GM12878 (cell line): Measurements from ENCODE around the gene LPIN1. TPM values are rescaled to one million over a fixed set of nuclear protein-coding genes. Genes with fewer than 3 reads are reported as not detected.

Experiments
- ATAC-seq: fragments of 200-7000 bp; cut with Tn5 transposase; 3 replicates; pipeline ENCODE4 v1.9.1; 2020; ENCODE audit warnings: mild to moderate bottlenecking, moderate library complexity
- BruUV-seq: library from RNA; stranded (reverse); fragments of 400-500 nt; replicated peaks from 2 replicates; lab custom pipeline; 2021; lab: Mats Ljungman, UMichigan
- CTCF ChIA-PET: fragments of 300-600 bp; sonication (Branson Sonifier 250); formaldehyde crosslinking; extraction: SDS; loops from one replicate; lab custom pipeline; 2021; ENCODE audit warnings: inconsistent platforms; lab: Yijun Ruan, JAX
- POLR2A ChIA-PET: fragments of 350-600 bp; formaldehyde crosslinking; extraction: SDS; loops from one replicate; lab custom pipeline; 2021; ENCODE audit warnings: inconsistent platforms; lab: Charles Lee
- RAD21 ChIA-PET: fragments of 300-600 bp; sonication (Branson Sonifier 250); formaldehyde crosslinking; loops from one replicate; lab custom pipeline; 2023; ENCODE audit warnings: antibody characterized with exemption; ENCODE audit not compliant: unreplicated experiment; lab: Charles Lee
- SMC1A ChIA-PET: fragments of 300-600 bp; sonication (Branson Sonifier 250); formaldehyde crosslinking; loops from one replicate; lab custom pipeline; 2023; ENCODE audit not compliant: unreplicated experiment, uncharacterized antibody; lab: Charles Lee
- DNase-seq: peaks from one replicate; pipeline ENCODE4 v3.0.0-alpha.2; 2011; ENCODE audit warnings: low read depth, low spot score
- FAIRE-seq: peaks from 3 replicates; lab custom pipeline; 2011; peaks lifted over from hg19 to GRCh38; lab: Jason Lieb, UNC
- H2AFZ ChIP-seq: 2 replicates; pipeline ENCODE4 v1.6.0; 2011; ENCODE audit warnings: low read depth, low read length, control low read depth; ENCODE audit not compliant: control insufficient read depth
- H3K27ac ChIP-seq: 2 replicates; pipeline ENCODE4 v1.5.1; 2011; ENCODE audit warnings: control low read depth; ENCODE audit not compliant: control insufficient read depth, insufficient read depth
- H3K27me3 ChIP-seq, 2 experiments: replicated peaks in 1 of 2; 2 replicates each; pipeline versions ENCODE4 v1.6.0 to v1.6.1; 2011; ENCODE audit warnings: low read length in 1 of 2; ENCODE audit not compliant: control insufficient read depth in 2 of 2, insufficient read depth in 2 of 2
- H3K36me3 ChIP-seq, 2 experiments: 2 replicates each; pipeline ENCODE4 v1.5.1; 2011; ENCODE audit warnings: low read length in 1 of 2; ENCODE audit not compliant: control insufficient read depth in 2 of 2, insufficient read depth in 2 of 2
- H3K4me1 ChIP-seq: 2 replicates; pipeline ENCODE4 v1.6.1; 2011; ENCODE audit warnings: mild to moderate bottlenecking, low read length, moderate library complexity, mixed read lengths; ENCODE audit not compliant: control insufficient read depth, insufficient read depth
- H3K4me2 ChIP-seq: 2 replicates; pipeline ENCODE4 v1.6.0; 2011; ENCODE audit warnings: control low read depth; ENCODE audit not compliant: control insufficient read depth, insufficient read depth
- H3K4me3 ChIP-seq: fragments of 200-600 bp; sonication (generic); 2 replicates; pipeline ENCODE4 v1.5.1; 2016
- H3K79me2 ChIP-seq: 2 replicates; pipeline ENCODE4 v1.6.0; 2011; ENCODE audit warnings: low read length; ENCODE audit not compliant: control insufficient read depth, insufficient read depth
- H3K9ac ChIP-seq: 2 replicates; pipeline ENCODE4 v1.8.0; 2011; ENCODE audit warnings: low read length, control low read depth, mixed read lengths; ENCODE audit not compliant: control insufficient read depth, insufficient read depth
- H3K9me3 ChIP-seq: replicated peaks from 3 replicates; pipeline ENCODE4 v1.5.1; 2011; ENCODE audit warnings: mild to moderate bottlenecking, low read length; ENCODE audit not compliant: control insufficient read depth, insufficient read depth
- H4K20me1 ChIP-seq: 2 replicates; pipeline ENCODE4 v1.6.0; 2011; ENCODE audit not compliant: control insufficient read depth, insufficient read depth
- BMI1 ChIP-seq: fragments of 450-650 bp; IDR thresholded peaks from 2 replicates; pipeline ENCODE4 v1.6.1; 2016; ENCODE audit warnings: mild to moderate bottlenecking, moderate library complexity, borderline replicate concordance
- EP300 ChIP-seq, 2 experiments: fragments of 150-350 bp in 1 of 2; IDR thresholded peaks; 2 replicates each; pipeline ENCODE4 v1.6.1; 2011 to 2012; ENCODE audit warnings: low read depth in 2 of 2, low read length in 2 of 2, borderline replicate concordance in 1 of 2, improper control_type of control experiment in 1 of 2, inconsistent platforms in 1 of 2; ENCODE audit not compliant: control insufficient read depth in 1 of 2
- ESRRA ChIP-seq: IDR thresholded peaks from 2 replicates; pipeline ENCODE4 v1.6.1; 2012; ENCODE audit warnings: mild to moderate bottlenecking, low read length, improper control_type of control experiment
- GATAD2B ChIP-seq: fragments of 450-650 bp; conservative IDR thresholded peaks from 2 replicates; pipeline ENCODE4 v1.6.1; 2017; ENCODE audit warnings: low read depth, mild to moderate bottlenecking, moderate library complexity
- KAT2A ChIP-seq: conservative IDR thresholded peaks from 2 replicates; pipeline ENCODE4 v1.6.1; 2011; ENCODE audit warnings: low read depth, low read length; ENCODE audit not compliant: control insufficient read depth
- NR2C1 ChIP-seq: fragments of 450-650 bp; IDR thresholded peaks from 2 replicates; pipeline ENCODE4 v1.6.1; 2017; ENCODE audit warnings: antibody characterized with exemption, mild to moderate bottlenecking, moderate library complexity
- SP1 ChIP-seq: IDR thresholded peaks from one replicate; pipeline ENCODE4 v1.6.1; 2011; ENCODE audit warnings: low read depth, low read length
- SUZ12 ChIP-seq: fragments of 200-600 bp; sonication (generic); IDR thresholded peaks from one replicate; pipeline ENCODE4 v1.6.1; 2018; ENCODE audit warnings: antibody characterized with exemption, mild to moderate bottlenecking; ENCODE audit not compliant: unreplicated experiment
- ZBED1 ChIP-seq: IDR thresholded peaks from 2 replicates; pipeline ENCODE4 v1.6.1; 2016; ENCODE audit warnings: borderline replicate concordance
- ZNF274 ChIP-seq: IDR thresholded peaks from one replicate; pipeline ENCODE4 v1.8.0; 2011; ENCODE audit not compliant: insufficient read length, insufficient read depth
- ZNF384 ChIP-seq: IDR thresholded peaks from 2 replicates; pipeline ENCODE4 v1.6.1; 2012; ENCODE audit warnings: low read depth, mild to moderate bottlenecking, low read length, improper control_type of control experiment, borderline replicate concordance
- ZNF622 ChIP-seq: fragments of 450-650 bp; IDR thresholded peaks from 2 replicates; pipeline ENCODE4 v1.6.1; 2017; ENCODE audit warnings: mild to moderate bottlenecking, inconsistent platforms
- WGBS: methylation state at CpG from one replicate; pipeline ENCODE4 v1.1.6; 2016; ENCODE audit warnings: low lambda C conversion rate; ENCODE audit not compliant: insufficient replicate concordance, insufficient coverage; ENCODE audit errors: missing lambda C conversion rate; 5-methylcytosine and 5-hydroxymethylcytosine counted together
- in situ Hi-C: fragments of 300-500 bp; cut with MboI; formaldehyde crosslinking; loops from 9 replicates; pipeline ENCODE4 v1.14.3; 2018; ENCODE audit warnings: mixed read lengths
- intact Hi-C: fragments of 100-400 bp; cut with micrococcal nuclease; formaldehyde crosslinking; loops from one replicate; pipeline ENCODE4 v1.14.2; 2022; ENCODE audit not compliant: unreplicated experiment
- polyA plus RNA-seq, 11 experiments: library from polyadenylated mRNA; depleted of rRNA in 4 of 11; unstranded in 6 of 11; stranded (reverse) in 5 of 11; fragments of >200 nt; fragmentation: Nextera tagmentation in 4 of 11; fragmentation: Illumina TruSeq in 1 of 11; extraction: Ambion mirVana in 4 of 11; extraction: Trizol in 1 of 11; gene quantifications; 1 replicate in 1 of 11; 2 replicates in 10 of 11; pipeline versions ENCODE4 v1.2.1 to v1.2.3, GENCODE V29; 2011 to 2016; ENCODE audit warnings: inconsistent platforms in 2 of 11, missing spikeins in 2 of 11, low read depth in 1 of 11
- total RNA-seq, 4 experiments: library from RNA; depleted of rRNA in 3 of 4; stranded (reverse); fragments of >200 nt in 3 of 4; fragmentation: Illumina TruSeq in 1 of 4; extraction: Trizol in 1 of 4; gene quantifications; 2 replicates each; pipeline versions ENCODE4 v1.2.1 to v1.2.3, GENCODE V29; 2013 to 2021
- TF ChIP-seq, protein P1 (sequence below): fragments of 450-650 bp; formaldehyde crosslinking; IDR thresholded peaks from 2 replicates; pipeline ENCODE4 v1.4.0; 2020; ENCODE audit warnings: mild to moderate bottlenecking, moderate library complexity
- TF ChIP-seq, protein P2 (sequence below): IDR thresholded peaks from 2 replicates; pipeline ENCODE4 v1.6.1; 2011; ENCODE audit warnings: mild to moderate bottlenecking, low read depth, low read length, moderate library complexity; ENCODE audit not compliant: insufficient replicate concordance
- TF ChIP-seq, protein P3 (sequence below): fragments of 150-350 bp; IDR thresholded peaks from 2 replicates; pipeline ENCODE4 v1.6.1; 2016; ENCODE audit warnings: low read depth, low read length

LPIN1 gene
- total and polyA plus RNA-seq, 10 of the 15 experiments (the other 5 are each of a cell fraction or from before 2014, with no cell fraction given): 18.8 to 82.5 (median 50.3) TPM

DNA sequence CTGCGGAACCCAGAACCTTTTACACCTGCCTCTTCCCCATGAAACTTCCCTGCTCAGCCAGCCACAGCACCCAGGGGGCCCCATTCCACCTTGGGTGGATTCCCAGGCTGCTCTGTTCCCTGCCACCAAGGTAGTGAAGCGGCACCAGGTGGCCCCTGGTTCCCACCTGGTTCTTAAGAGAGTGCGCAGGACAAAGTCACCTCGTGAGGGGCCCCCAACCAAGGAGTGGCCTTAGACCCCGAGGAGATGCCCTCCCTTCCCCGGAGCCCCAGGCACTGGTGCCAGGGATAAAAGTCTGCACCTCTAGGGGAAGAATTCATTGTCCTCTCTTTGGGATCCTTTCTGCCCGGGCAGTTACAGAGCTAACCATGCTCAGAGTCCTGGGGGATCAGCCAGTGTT, 3.1 kb upstream of the LPIN1 start:
- FAIRE-seq: no peak
- no TSS peak for BruUV-seq
- ATAC-seq: no peak
- no peak overlapping the region for H3K9ac ChIP-seq
- H3K79me2 ChIP-seq: peaks cover 19% of the 10 kb centered on the region
- ChIA-PET POLR2A (interaction anchor here (0.6 to 5.0 kb wide), 3 partner anchors 12 to 86 kb away, joined by 3 to 84 read pairs (median 4); no protein-coding TSS in a partner anchor), RAD21 (interaction anchor here (0.9 to 2.7 kb wide), 11 partner anchors 11 to 1264 kb away, joined by 3 to 51 read pairs (median 5); no protein-coding TSS in a partner anchor), CTCF (interaction anchor here (0.6 to 28.9 kb wide), 12 partner anchors 11 to 1636 kb away, joined by 3 to 684 read pairs (median 6); no protein-coding TSS in a partner anchor), SMC1A (interaction anchor here (1.1 to 16.4 kb wide), 4 partner anchors 10 to 1187 kb away, joined by 3 to 222 read pairs (median 92); no protein-coding TSS in a partner anchor)
- no peak for DNase-seq
- WGBS: 85% methylated on average over 7 of the region's 7 CpGs
- no peak overlapping the region for H3K4me3 ChIP-seq
- in situ Hi-C loops (no loop called here), intact Hi-C loops (loop anchor here (10.0 kb wide), 1 partner anchor 929 kb away; the partner anchor contains the start of gene PDIA6)
- no peaks in the 10 kb centered on the region for H4K20me1 ChIP-seq
- no peak overlapping the region for H3K27ac ChIP-seq
- no peaks in the 10 kb centered on the region for H3K36me3 ChIP-seq
- no peak overlapping the region for H3K4me2 ChIP-seq
- H3K9me3 ChIP-seq: no peaks in the 10 kb centered on the region; the same call in 2 of the 3 replicates
- H3K27me3 ChIP-seq: no peaks in the 10 kb centered on the region
- H2AFZ ChIP-seq: no peak overlapping the region
- H3K4me1 ChIP-seq: peaks cover 36% of the 10 kb centered on the region
- TF ChIP-seq ZNF622 (no peak), SP1 (no peak), ZBED1 (no peak), EP300 (IDR thresholded peaks at IDR 0.05; ENCODE audit: borderline replicate concordance in 1 of 2, control insufficient read depth in 1 of 2, low read depth in 2 of 2, low read length in 2 of 2) (no peak), ZNF274 (no peak), BMI1 (no peak), ESRRA (no peak), GATAD2B (no peak), SUZ12 (no peak), NR2C1 (no peak), KAT2A (no peak), ZNF384 (no peak)
- TF ChIP-seq, protein P1, sequence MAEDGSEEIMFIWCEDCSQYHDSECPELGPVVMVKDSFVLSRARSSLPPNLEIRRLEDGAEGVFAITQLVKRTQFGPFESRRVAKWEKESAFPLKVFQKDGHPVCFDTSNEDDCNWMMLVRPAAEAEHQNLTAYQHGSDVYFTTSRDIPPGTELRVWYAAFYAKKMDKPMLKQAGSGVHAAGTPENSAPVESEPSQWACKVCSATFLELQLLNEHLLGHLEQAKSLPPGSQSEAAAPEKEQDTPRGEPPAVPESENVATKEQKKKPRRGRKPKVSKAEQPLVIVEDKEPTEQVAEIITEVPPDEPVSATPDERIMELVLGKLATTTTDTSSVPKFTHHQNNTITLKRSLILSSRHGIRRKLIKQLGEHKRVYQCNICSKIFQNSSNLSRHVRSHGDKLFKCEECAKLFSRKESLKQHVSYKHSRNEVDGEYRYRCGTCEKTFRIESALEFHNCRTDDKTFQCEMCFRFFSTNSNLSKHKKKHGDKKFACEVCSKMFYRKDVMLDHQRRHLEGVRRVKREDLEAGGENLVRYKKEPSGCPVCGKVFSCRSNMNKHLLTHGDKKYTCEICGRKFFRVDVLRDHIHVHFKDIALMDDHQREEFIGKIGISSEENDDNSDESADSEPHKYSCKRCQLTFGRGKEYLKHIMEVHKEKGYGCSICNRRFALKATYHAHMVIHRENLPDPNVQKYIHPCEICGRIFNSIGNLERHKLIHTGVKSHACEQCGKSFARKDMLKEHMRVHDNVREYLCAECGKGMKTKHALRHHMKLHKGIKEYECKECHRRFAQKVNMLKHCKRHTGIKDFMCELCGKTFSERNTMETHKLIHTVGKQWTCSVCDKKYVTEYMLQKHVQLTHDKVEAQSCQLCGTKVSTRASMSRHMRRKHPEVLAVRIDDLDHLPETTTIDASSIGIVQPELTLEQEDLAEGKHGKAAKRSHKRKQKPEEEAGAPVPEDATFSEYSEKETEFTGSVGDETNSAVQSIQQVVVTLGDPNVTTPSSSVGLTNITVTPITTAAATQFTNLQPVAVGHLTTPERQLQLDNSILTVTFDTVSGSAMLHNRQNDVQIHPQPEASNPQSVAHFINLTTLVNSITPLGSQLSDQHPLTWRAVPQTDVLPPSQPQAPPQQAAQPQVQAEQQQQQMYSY (CRISPR knock-in tag): no peak
- TF ChIP-seq, protein P2, sequence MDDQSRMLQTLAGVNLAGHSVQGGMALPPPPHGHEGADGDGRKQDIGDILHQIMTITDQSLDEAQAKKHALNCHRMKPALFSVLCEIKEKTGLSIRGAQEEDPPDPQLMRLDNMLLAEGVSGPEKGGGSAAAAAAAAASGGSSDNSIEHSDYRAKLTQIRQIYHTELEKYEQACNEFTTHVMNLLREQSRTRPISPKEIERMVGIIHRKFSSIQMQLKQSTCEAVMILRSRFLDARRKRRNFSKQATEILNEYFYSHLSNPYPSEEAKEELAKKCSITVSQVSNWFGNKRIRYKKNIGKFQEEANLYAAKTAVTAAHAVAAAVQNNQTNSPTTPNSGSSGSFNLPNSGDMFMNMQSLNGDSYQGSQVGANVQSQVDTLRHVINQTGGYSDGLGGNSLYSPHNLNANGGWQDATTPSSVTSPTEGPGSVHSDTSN: no peak
- TF ChIP-seq, protein P3, sequence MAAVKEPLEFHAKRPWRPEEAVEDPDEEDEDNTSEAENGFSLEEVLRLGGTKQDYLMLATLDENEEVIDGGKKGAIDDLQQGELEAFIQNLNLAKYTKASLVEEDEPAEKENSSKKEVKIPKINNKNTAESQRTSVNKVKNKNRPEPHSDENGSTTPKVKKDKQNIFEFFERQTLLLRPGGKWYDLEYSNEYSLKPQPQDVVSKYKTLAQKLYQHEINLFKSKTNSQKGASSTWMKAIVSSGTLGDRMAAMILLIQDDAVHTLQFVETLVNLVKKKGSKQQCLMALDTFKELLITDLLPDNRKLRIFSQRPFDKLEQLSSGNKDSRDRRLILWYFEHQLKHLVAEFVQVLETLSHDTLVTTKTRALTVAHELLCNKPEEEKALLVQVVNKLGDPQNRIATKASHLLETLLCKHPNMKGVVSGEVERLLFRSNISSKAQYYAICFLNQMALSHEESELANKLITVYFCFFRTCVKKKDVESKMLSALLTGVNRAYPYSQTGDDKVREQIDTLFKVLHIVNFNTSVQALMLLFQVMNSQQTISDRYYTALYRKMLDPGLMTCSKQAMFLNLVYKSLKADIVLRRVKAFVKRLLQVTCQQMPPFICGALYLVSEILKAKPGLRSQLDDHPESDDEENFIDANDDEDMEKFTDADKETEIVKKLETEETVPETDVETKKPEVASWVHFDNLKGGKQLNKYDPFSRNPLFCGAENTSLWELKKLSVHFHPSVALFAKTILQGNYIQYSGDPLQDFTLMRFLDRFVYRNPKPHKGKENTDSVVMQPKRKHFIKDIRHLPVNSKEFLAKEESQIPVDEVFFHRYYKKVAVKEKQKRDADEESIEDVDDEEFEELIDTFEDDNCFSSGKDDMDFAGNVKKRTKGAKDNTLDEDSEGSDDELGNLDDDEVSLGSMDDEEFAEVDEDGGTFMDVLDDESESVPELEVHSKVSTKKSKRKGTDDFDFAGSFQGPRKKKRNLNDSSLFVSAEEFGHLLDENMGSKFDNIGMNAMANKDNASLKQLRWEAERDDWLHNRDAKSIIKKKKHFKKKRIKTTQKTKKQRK: no peak
